ENCODE data around the gene PCDHB8.
"Not testable (repeated sequence)": the region's sequence is repeated elsewhere in the genome, so short reads cannot be mapped to it uniquely, and the experiment has no call there.

The PCDHB8 gene

GRCh38 chr5:141223112-141223783 lies 45.7 kb downstream of the PCDHB8 start, which contains the start of gene PCDHB14:
Gene PCDHB14, plus strand, starts transcription at chr5:141223343. Its CDS starts 163 bp downstream, at chr5:141223506.
- no peak for TF ChIP-seq EZH2 (IDR thresholded peaks at IDR 0.05; ENCODE audit: borderline replicate concordance, low read length)
- TF ChIP-seq CTCF (IDR thresholded peaks at IDR 0.05; ENCODE audit: low read length), result peak; percentile 60
- Histone ChIP-seq H3K9me2 (ENCODE audit: low read depth, low read length) (no peaks in the 10 kb centered on the region), H3K4me2 (ENCODE audit: low read length) (peak within 1 kb of the TSS; percentile 73), H3K79me2 (ENCODE audit: insufficient read depth, low read length) (no peaks in the 10 kb centered on the region), H3K9me3 (ENCODE audit: low read length) (no peaks in the 10 kb centered on the region), H3K27ac (ENCODE audit: low read depth, low read length, poor library complexity, severe bottlenecking) (no peak within 1 kb of the TSS), H3F3A (ENCODE audit: insufficient read depth, low read length) (no peaks in the 10 kb centered on the region), H2AFZ (ENCODE audit: low read length) (peak within 1 kb of the TSS; percentile 93), H3K9ac (ENCODE audit: low read length) (peak within 1 kb of the TSS; percentile 57), H3K4me3 (ENCODE audit: low read depth, low read length, poor library complexity, severe bottlenecking) (peak within 1 kb of the TSS; percentile 58), H4K20me1 (ENCODE audit: insufficient read depth, low read length) (no peaks in the 10 kb centered on the region), H3K4me1 (ENCODE audit: insufficient read depth, low read length, severe bottlenecking) (peaks cover 10% of the 10 kb centered on the region), H3K27me3 (ENCODE audit: insufficient read depth, low read length) (no peaks in the 10 kb centered on the region), H3K36me3 (ENCODE audit: insufficient read depth, low read length) (no peaks in the 10 kb centered on the region)

- H3K4me1 ChIP-seq (ENCODE audit: insufficient read depth, low read length, severe bottlenecking); H4K20me1 ChIP-seq (ENCODE audit: insufficient read depth, low read length); H3K27ac ChIP-seq (ENCODE audit: low read depth, low read length, poor library complexity, severe bottlenecking); H3K9me2 ChIP-seq (ENCODE audit: low read depth, low read length); H2AFZ ChIP-seq (ENCODE audit: low read length); H3F3A ChIP-seq (ENCODE audit: insufficient read depth, low read length); H3K27me3 ChIP-seq (ENCODE audit: insufficient read depth, low read length); H3K9me3 ChIP-seq (ENCODE audit: low read length); H3K79me2 ChIP-seq (ENCODE audit: insufficient read depth, low read length); H3K9ac ChIP-seq (ENCODE audit: low read length); H3K4me2 ChIP-seq (ENCODE audit: low read length); H3K36me3 ChIP-seq (ENCODE audit: insufficient read depth, low read length); H3K4me3 ChIP-seq (ENCODE audit: low read depth, low read length, poor library complexity, severe bottlenecking): not testable (repeated sequence)
These were observed 47.3 kb downstream of the PCDHB8 start for GRCh38 chr5:141224844-141225243.

GRCh38 chr5:141225421-141225820 lies 47.8 kb downstream of the PCDHB8 start:
- H3K27me3 ChIP-seq (ENCODE audit: insufficient read depth, low read length); H3F3A ChIP-seq (ENCODE audit: insufficient read depth, low read length); H3K9me3 ChIP-seq (ENCODE audit: low read length); H3K79me2 ChIP-seq (ENCODE audit: insufficient read depth, low read length); H3K36me3 ChIP-seq (ENCODE audit: insufficient read depth, low read length); H3K9me2 ChIP-seq (ENCODE audit: low read depth, low read length); H2AFZ ChIP-seq (ENCODE audit: low read length); H3K9ac ChIP-seq (ENCODE audit: low read length); H3K4me3 ChIP-seq (ENCODE audit: low read depth, low read length, poor library complexity, severe bottlenecking); H3K27ac ChIP-seq (ENCODE audit: low read depth, low read length, poor library complexity, severe bottlenecking); H3K4me1 ChIP-seq (ENCODE audit: insufficient read depth, low read length, severe bottlenecking); H4K20me1 ChIP-seq (ENCODE audit: insufficient read depth, low read length); H3K4me2 ChIP-seq (ENCODE audit: low read length): not testable (repeated sequence)
